ENCODE measurements around the gene PON1.

The PON1 gene

GRCh38 chr7:95311389-95311788 is 12.9 kb downstream of the PON1 start:
- Histone ChIP-seq H3K9ac (ENCODE audit: low read length) (no peak overlapping the region), H3K4me3 (ENCODE audit: low read length) (no peak overlapping the region), H3K4me1 (ENCODE audit: control insufficient read depth, insufficient read depth, low read length) (no peaks in the 10 kb centered on the region)

GRCh38 chr7:95309951-95310350 is 14.4 kb downstream of the PON1 start:
- Histone ChIP-seq H3K36me3 (ENCODE audit: control insufficient read depth, insufficient read depth, low read length) (no peaks in the 10 kb centered on the region), H3K9ac (ENCODE audit: low read length) (no peak overlapping the region), H3K4me1 (ENCODE audit: control insufficient read depth, insufficient read depth, low read length) (no peaks in the 10 kb centered on the region), H3K4me3 (ENCODE audit: low read length) (no peak overlapping the region), H3K27ac (ENCODE audit: low read depth, low read length) (no peak overlapping the region), H3K27me3 (ENCODE audit: control insufficient read depth, insufficient read depth, low read length) (no peaks in the 10 kb centered on the region)

More at GRCh38 chr7:95311389-95311788, 12.9 kb downstream of the PON1 start:
- no peaks in the 10 kb centered on the region for H3K36me3 ChIP-seq (ENCODE audit: control insufficient read depth, insufficient read depth, low read length)
- no peaks in the 10 kb centered on the region for H3K27me3 ChIP-seq (ENCODE audit: control insufficient read depth, insufficient read depth, low read length)
- H3K27ac ChIP-seq (ENCODE audit: low read depth, low read length) = no peak overlapping the region

GRCh38 chr7:95304990-95305389 is 19.3 kb downstream of the PON1 start:
- Histone ChIP-seq H3K9ac (ENCODE audit: low read length) (no peak overlapping the region), H3K27me3 (ENCODE audit: control insufficient read depth, insufficient read depth, low read length) (no peaks in the 10 kb centered on the region), H3K36me3 (ENCODE audit: control insufficient read depth, insufficient read depth, low read length) (no peaks in the 10 kb centered on the region), H3K27ac (ENCODE audit: low read depth, low read length) (no peak overlapping the region), H3K4me1 (ENCODE audit: control insufficient read depth, insufficient read depth, low read length) (no peaks in the 10 kb centered on the region), H3K4me3 (ENCODE audit: low read length) (no peak overlapping the region)

- Histone ChIP-seq H3K36me3 (ENCODE audit: control insufficient read depth, insufficient read depth, low read length) (no peaks in the 10 kb centered on the region), H3K4me3 (ENCODE audit: low read length) (no peak overlapping the region), H3K9ac (ENCODE audit: low read length) (no peak overlapping the region), H3K27me3 (ENCODE audit: control insufficient read depth, insufficient read depth, low read length) (no peaks in the 10 kb centered on the region), H3K27ac (ENCODE audit: low read depth, low read length) (no peak overlapping the region), H3K4me1 (ENCODE audit: control insufficient read depth, insufficient read depth, low read length) (no peaks in the 10 kb centered on the region)
These were observed 21.1 kb downstream of the PON1 start for GRCh38 chr7:95303013-95303905.

GRCh38 chr7:95298091-95298490 is 26.2 kb downstream of the PON1 start:
- no peaks in the 10 kb centered on the region for H3K36me3 ChIP-seq (ENCODE audit: control insufficient read depth, insufficient read depth, low read length)
- no peaks in the 10 kb centered on the region for H3K4me1 ChIP-seq (ENCODE audit: control insufficient read depth, insufficient read depth, low read length)
- no peaks in the 10 kb centered on the region for H3K27me3 ChIP-seq (ENCODE audit: control insufficient read depth, insufficient read depth, low read length)
- no peak overlapping the region for H3K4me3 ChIP-seq (ENCODE audit: low read length)
- H3K27ac ChIP-seq (ENCODE audit: low read depth, low read length) = no peak overlapping the region
- H3K9ac ChIP-seq (ENCODE audit: low read length) = no peak overlapping the region

GRCh38 chr7:95297041-95297440 is 27.3 kb downstream of the PON1 start:
- Histone ChIP-seq H3K4me1 (ENCODE audit: control insufficient read depth, insufficient read depth, low read length) (no peaks in the 10 kb centered on the region), H3K27ac (ENCODE audit: low read depth, low read length) (no peak overlapping the region), H3K9ac (ENCODE audit: low read length) (no peak overlapping the region), H3K4me3 (ENCODE audit: low read length) (no peak overlapping the region), H3K27me3 (ENCODE audit: control insufficient read depth, insufficient read depth, low read length) (no peaks in the 10 kb centered on the region), H3K36me3 (ENCODE audit: control insufficient read depth, insufficient read depth, low read length) (no peaks in the 10 kb centered on the region)

GRCh38 chr7:95296456-95296855 is 27.9 kb downstream of the PON1 start:
- Histone ChIP-seq H3K4me3 (ENCODE audit: low read length) (no peak overlapping the region), H3K27me3 (ENCODE audit: control insufficient read depth, insufficient read depth, low read length) (no peaks in the 10 kb centered on the region), H3K36me3 (ENCODE audit: control insufficient read depth, insufficient read depth, low read length) (no peaks in the 10 kb centered on the region), H3K9ac (ENCODE audit: low read length) (no peak overlapping the region), H3K27ac (ENCODE audit: low read depth, low read length) (no peak overlapping the region), H3K4me1 (ENCODE audit: control insufficient read depth, insufficient read depth, low read length) (no peaks in the 10 kb centered on the region)

GRCh38 chr7:95295397-95295796 is 28.9 kb downstream of the PON1 start:
- Histone ChIP-seq H3K4me1 (ENCODE audit: control insufficient read depth, insufficient read depth, low read length) (no peaks in the 10 kb centered on the region), H3K9ac (ENCODE audit: low read length) (no peak overlapping the region), H3K4me3 (ENCODE audit: low read length) (no peak overlapping the region), H3K36me3 (ENCODE audit: control insufficient read depth, insufficient read depth, low read length) (no peaks in the 10 kb centered on the region), H3K27me3 (ENCODE audit: control insufficient read depth, insufficient read depth, low read length) (no peaks in the 10 kb centered on the region), H3K27ac (ENCODE audit: low read depth, low read length) (no peak overlapping the region)

- H3K27me3 ChIP-seq (ENCODE audit: control insufficient read depth, insufficient read depth, low read length) = no peaks in the 10 kb centered on the region
- H3K4me1 ChIP-seq (ENCODE audit: control insufficient read depth, insufficient read depth, low read length) = no peaks in the 10 kb centered on the region
- H3K27ac ChIP-seq (ENCODE audit: low read depth, low read length) = no peak overlapping the region
- no peak overlapping the region for H3K9ac ChIP-seq (ENCODE audit: low read length)
- peaks cover 3% of the 10 kb centered on the region for H3K36me3 ChIP-seq (ENCODE audit: control insufficient read depth, insufficient read depth, low read length)
- H3K4me3 ChIP-seq (ENCODE audit: low read length) = no peak overlapping the region
These were observed 34.0 kb downstream of the PON1 start for GRCh38 chr7:95290166-95290830.

GRCh38 chr7:95286096-95286495 is 38.2 kb downstream of the PON1 start:
- Histone ChIP-seq H3K4me3 (ENCODE audit: low read length) (no peak overlapping the region), H3K36me3 (ENCODE audit: control insufficient read depth, insufficient read depth, low read length) (peaks cover 3% of the 10 kb centered on the region), H3K4me1 (ENCODE audit: control insufficient read depth, insufficient read depth, low read length) (no peaks in the 10 kb centered on the region), H3K27me3 (ENCODE audit: control insufficient read depth, insufficient read depth, low read length) (no peaks in the 10 kb centered on the region), H3K9ac (ENCODE audit: low read length) (no peak overlapping the region), H3K27ac (ENCODE audit: low read depth, low read length) (no peak overlapping the region)

- Histone ChIP-seq H3K9ac (ENCODE audit: low read length) (no peak overlapping the region), H3K27ac (ENCODE audit: low read depth, low read length) (no peak overlapping the region), H3K4me1 (ENCODE audit: control insufficient read depth, insufficient read depth, low read length) (no peaks in the 10 kb centered on the region), H3K27me3 (ENCODE audit: control insufficient read depth, insufficient read depth, low read length) (no peaks in the 10 kb centered on the region), H3K4me3 (ENCODE audit: low read length) (no peak overlapping the region), H3K36me3 (ENCODE audit: control insufficient read depth, insufficient read depth, low read length) (no peaks in the 10 kb centered on the region)
These were observed 44.9 kb downstream of the PON1 start for GRCh38 chr7:95279417-95279816.

GRCh38 chr7:95276114-95276513 is 48.2 kb downstream of the PON1 start:
- no peak overlapping the region for H3K9ac ChIP-seq (ENCODE audit: low read length)
- no peaks in the 10 kb centered on the region for H3K4me1 ChIP-seq (ENCODE audit: control insufficient read depth, insufficient read depth, low read length)
- no peaks in the 10 kb centered on the region for H3K36me3 ChIP-seq (ENCODE audit: control insufficient read depth, insufficient read depth, low read length)
- H3K27me3 ChIP-seq (ENCODE audit: control insufficient read depth, insufficient read depth, low read length) = no peaks in the 10 kb centered on the region
- no peak overlapping the region for H3K4me3 ChIP-seq (ENCODE audit: low read length)
- no peak overlapping the region for H3K27ac ChIP-seq (ENCODE audit: low read depth, low read length)

GRCh38 chr7:95269640-95270039 is 54.7 kb downstream of the PON1 start:
- Histone ChIP-seq H3K9ac (ENCODE audit: low read length) (no peak overlapping the region), H3K27ac (ENCODE audit: low read depth, low read length) (no peak overlapping the region), H3K36me3 (ENCODE audit: control insufficient read depth, insufficient read depth, low read length) (no peaks in the 10 kb centered on the region), H3K27me3 (ENCODE audit: control insufficient read depth, insufficient read depth, low read length) (no peaks in the 10 kb centered on the region), H3K4me3 (ENCODE audit: low read length) (no peak overlapping the region), H3K4me1 (ENCODE audit: control insufficient read depth, insufficient read depth, low read length) (no peaks in the 10 kb centered on the region)

All from rectal smooth muscle tissue (tissue), 1 donor.